K562 (cell line): ENCODE results near the gene CFDP1. TPM values are rescaled to one million over a fixed set of nuclear protein-coding genes. Genes with fewer than 3 reads are reported as not detected.

Source experiments
- ATAC-seq: fragments of 200-7000 bp; cut with Tn5 transposase; 3 replicates; pipeline ENCODE4 v1.9.1; 2020; ENCODE audit warnings: moderate library complexity
- BruUV-seq: library from RNA; stranded (reverse); fragments of 400-500 nt; replicated peaks from 2 replicates; lab custom pipeline; 2021; lab: Mats Ljungman, UMichigan
- CTCF ChIA-PET: fragments of 300-600 bp; formaldehyde crosslinking; extraction: SDS; loops from one replicate; lab custom pipeline; 2021; ENCODE audit warnings: low intra/inter-chr PET ratio; lab: Yijun Ruan, JAX
- POLR2A ChIA-PET: fragments of 300-600, 350-650 bp; sonication (Branson Sonifier 250); formaldehyde crosslinking; extraction: SDS; loops from one replicate; lab custom pipeline; 2021; ENCODE audit warnings: antibody characterized with exemption, inconsistent platforms; lab: Yijun Ruan, JAX
- DNase-seq, 4 experiments: peaks; one replicate each; pipeline versions ENCODE4 v3.0.0 to v3.0.0-alpha.2; 2011 to 2018; ENCODE audit warnings: low spot score in 3 of 4, mixed read lengths in 3 of 4; ENCODE audit errors: extremely low read depth in 1 of 4
- FAIRE-seq: peaks from 2 replicates; lab custom pipeline; 2011; peaks lifted over from hg19 to GRCh38; lab: Jason Lieb, UNC
- H2AFZ ChIP-seq: 2 replicates; pipeline ENCODE4 v1.6.0; 2011; ENCODE audit warnings: low read depth, low read length, control low read depth, inconsistent platforms
- H3K27ac ChIP-seq: fragments of 200-600 bp; 3 replicates; pipeline ENCODE4 v1.8.0; 2011; ENCODE audit warnings: low read depth, mild to moderate bottlenecking, control low read depth, inconsistent platforms, low read length, moderate library complexity, mixed read lengths; ENCODE audit errors: extremely low read depth
- H3K27me3 ChIP-seq, 2 experiments: fragments of 300-600 bp in 1 of 2; 2 replicates in 1 of 2; 3 replicates in 1 of 2; pipeline versions ENCODE4 v1.6.0 to v1.8.0; 2011; ENCODE audit warnings: inconsistent platforms in 2 of 2, low read length in 2 of 2, mild to moderate bottlenecking in 1 of 2, mixed read lengths in 1 of 2, moderate library complexity in 1 of 2; ENCODE audit not compliant: control insufficient read depth in 2 of 2, insufficient read depth in 2 of 2
- H3K36me3 ChIP-seq: fragments of 300-600 bp; 3 replicates; pipeline ENCODE4 v1.8.0; 2011; ENCODE audit warnings: mild to moderate bottlenecking, low read length, inconsistent platforms; ENCODE audit not compliant: control insufficient read depth, insufficient read depth
- H3K4me1 ChIP-seq, 2 experiments: fragments of 200-600 bp in 1 of 2; replicated peaks in 1 of 2; 2 replicates in 1 of 2; 3 replicates in 1 of 2; pipeline versions ENCODE4 v1.5.1 to v1.8.0; 2011; ENCODE audit warnings: inconsistent platforms in 2 of 2, low read length in 2 of 2, mild to moderate bottlenecking in 1 of 2, mixed read lengths in 1 of 2, moderate library complexity in 1 of 2; ENCODE audit not compliant: control insufficient read depth in 2 of 2, insufficient read depth in 2 of 2
- H3K4me2 ChIP-seq: 2 replicates; pipeline ENCODE4 v1.6.1; 2011; ENCODE audit warnings: low read length, control low read depth, inconsistent platforms, mixed read lengths; ENCODE audit not compliant: insufficient read depth
- H3K4me3 ChIP-seq: fragments of 200-600 bp; sonication (generic), shearing (Covaris generic); 2 replicates; pipeline ENCODE4 v1.5.1; 2016; ENCODE audit warnings: control low read depth, inconsistent platforms
- H3K79me2 ChIP-seq: fragments of 200-600 bp; 3 replicates; pipeline ENCODE4 v1.8.0; 2011; ENCODE audit warnings: low read length, inconsistent platforms; ENCODE audit not compliant: control insufficient read depth, insufficient read depth
- H3K9ac ChIP-seq, 2 experiments: 2 replicates each; pipeline versions ENCODE4 v1.6.0 to v1.6.1; 2011; ENCODE audit warnings: low read depth in 2 of 2, low read length in 2 of 2, control low read depth in 1 of 2, inconsistent platforms in 1 of 2, mild to moderate bottlenecking in 1 of 2, mixed read lengths in 1 of 2; ENCODE audit not compliant: insufficient read depth in 1 of 2
- H3K9me1 ChIP-seq: one replicate; pipeline ENCODE4 v1.6.0; 2011; ENCODE audit warnings: inconsistent platforms, mild to moderate bottlenecking, low read length, moderate library complexity; ENCODE audit not compliant: control insufficient read depth, insufficient read depth
- H3K9me3 ChIP-seq: replicated peaks from 2 replicates; pipeline ENCODE4 v1.5.1; 2011; ENCODE audit warnings: low read depth, low read length, inconsistent platforms; ENCODE audit not compliant: control insufficient read depth, insufficient read depth
- H4K20me1 ChIP-seq: replicated peaks from 2 replicates; pipeline ENCODE4 v1.6.1; 2011; ENCODE audit warnings: low read length, inconsistent platforms, mixed read lengths; ENCODE audit not compliant: control insufficient read depth, insufficient read depth
- ARNT ChIP-seq, 2 experiments: fragments of 450-650 bp; IDR thresholded peaks; 2 replicates each; pipeline ENCODE4 v1.6.1; 2016; ENCODE audit warnings: mild to moderate bottlenecking in 1 of 2
- CREB3 ChIP-seq: fragments of 450-650 bp; conservative IDR thresholded peaks from 2 replicates; pipeline ENCODE4 v1.6.1; 2016; ENCODE audit warnings: missing genetic modification characterization, low read depth, mild to moderate bottlenecking, missing compliant biosample characterization, moderate library complexity
- HES1 ChIP-seq: fragments of 450-650 bp; IDR thresholded peaks from 2 replicates; pipeline ENCODE4 v1.6.1; 2016; ENCODE audit warnings: low read depth, mild to moderate bottlenecking, moderate library complexity
- LARP7 ChIP-seq: fragments of 450-650 bp; IDR thresholded peaks from 2 replicates; pipeline ENCODE4 v1.6.1; 2016
- PBX2 ChIP-seq, 2 experiments: IDR thresholded peaks in 1 of 2; conservative IDR thresholded peaks in 1 of 2; 2 replicates each; pipeline ENCODE4 v1.6.1; 2016; ENCODE audit warnings: low read depth in 2 of 2, mild to moderate bottlenecking in 1 of 2, missing compliant biosample characterization in 1 of 2, missing genetic modification characterization in 1 of 2, moderate library complexity in 1 of 2
- ZNF174 ChIP-seq: fragments of 250-450 bp; sonication (Bioruptor Pico); IDR thresholded peaks from 2 replicates; pipeline ENCODE4 v1.4.0; 2020; ENCODE audit warnings: mild to moderate bottlenecking
- WGBS: fragments of 100-300 bp; shearing (Covaris generic); methylation state at CpG from one replicate; pipeline ENCODE4 v1.1.6; 2016; ENCODE audit warnings: low coverage, mixed read lengths; ENCODE audit not compliant: insufficient coverage; ENCODE audit errors: missing lambda C conversion rate; 5-methylcytosine and 5-hydroxymethylcytosine counted together
- in situ Hi-C: fragments of 300-500 bp; cut with MboI; formaldehyde crosslinking; loops from 4 replicates; pipeline ENCODE4 v1.15.0; 2018; ENCODE audit warnings: inconsistent platforms, mixed read lengths
- intact Hi-C: fragments of 100-400 bp; cut with micrococcal nuclease; formaldehyde crosslinking; loops from 2 replicates; pipeline ENCODE4 v1.14.2; 2022
- polyA plus RNA-seq, 8 experiments: library from polyadenylated mRNA; depleted of rRNA in 4 of 8; stranded (reverse) in 5 of 8; unstranded in 3 of 8; fragments of >200 nt; fragmentation: Nextera tagmentation in 2 of 8; fragmentation: Illumina TruSeq in 1 of 8; extraction: Ambion mirVana in 2 of 8; extraction: Trizol in 1 of 8; gene quantifications; 2 replicates each; pipeline versions ENCODE4 v1.2.1 to v1.2.3, GENCODE V29; 2011 to 2014; ENCODE audit warnings: inconsistent platforms in 1 of 8, missing spikeins in 1 of 8
- total RNA-seq, 7 experiments: library from RNA; depleted of rRNA in 6 of 7; stranded (reverse); fragments of >200 nt in 6 of 7; fragmentation: Illumina TruSeq in 2 of 7; extraction: Trizol in 2 of 7; gene quantifications; 2 replicates each; pipeline versions ENCODE4 v1.2.1 to v1.2.3, GENCODE V29; 2011 to 2021; ENCODE audit warnings: low replicate concordance in 1 of 7

The CFDP1 gene
- total and polyA plus RNA-seq, 9 of the 15 experiments (the other 6 are each of a cell fraction or from before 2014, with no cell fraction given): 31.5 to 78.4 (median 61.7) TPM

GRCh38 chr16:75304521-75305363 is 128.6 kb downstream of the CFDP1 start (continued):
- TF ChIP-seq PBX2 (CRISPR knock-in tag; IDR thresholded peaks at IDR 0.05; ENCODE audit: low read depth) (no peak), PBX2 (tag; conservative IDR thresholded peaks at IDR 0.05; ENCODE audit: low read depth) (0 out of 2 replicates have a peak, but pooled peaks have one; percentile 40)
- TF ChIP-seq, all 486 proteins: peak for 18

GRCh38 chr16:75301804-75302203 is 131.5 kb downstream of the CFDP1 start:
- Histone ChIP-seq H3K4me3 (no peak overlapping the region), H3K27me3 (no peaks in the 10 kb centered on the region), H3K9me3 (no peaks in the 10 kb centered on the region), H3K36me3 (peaks cover 58% of the 10 kb centered on the region), H3K4me2 (no peak overlapping the region), H4K20me1 (no peaks in the 10 kb centered on the region), H3K79me2 (no peaks in the 10 kb centered on the region), H3K9ac (no peak overlapping the region), H3K9me1 (peaks cover 6% of the 10 kb centered on the region), H3K27ac (no peak overlapping the region), H3K4me1 (peaks cover 16 to 32% of the 10 kb centered on the region in 2 experiments; a peak in 4 of 5 replicates), H2AFZ (no peak overlapping the region)
- no peak for TF ChIP-seq CREB3 (tag)
- no peak for TF ChIP-seq ARNT (IDR thresholded peaks at IDR 0.05)
- no peak for TF ChIP-seq HES1
- TF ChIP-seq LARP7: no peak
- no peak for TF ChIP-seq ZNF174 (CRISPR knock-in tag)
- intact Hi-C loops (no loop called here), in situ Hi-C loops (no loop called here)
- no peak for ATAC-seq
- 78% methylated on average over 1 of the region's 1 CpG for WGBS
- FAIRE-seq: no peak
- no TSS peak for BruUV-seq
- DNase-seq: no peak
- POLR2A ChIA-PET: interaction anchor here (0.8 kb wide), 1 partner anchor 20 kb away, joined by 3 read pairs; no protein-coding TSS in a partner anchor
- CTCF ChIA-PET: no interaction called here
